IMR-90 (cell line): Measurements from ENCODE around the gene COL15A1. TPM values are rescaled to one million over a fixed set of nuclear protein-coding genes. Genes with fewer than 3 reads are reported as not detected.
A peak's percentile ranks its signal among the peaks of the same experiment; 100 is the strongest.

ENCODE experiments used
- ATAC-seq: fragments of 200-7000 bp; cut with Tn5 transposase; 2 replicates; pipeline ENCODE4 v1.9.1; 2020; ENCODE audit warnings: low read depth, mild to moderate bottlenecking, moderate library complexity
- BruUV-seq: library from RNA; stranded (reverse); fragments of 400-500 nt; replicated peaks from 2 replicates; lab custom pipeline; 2021; lab: Mats Ljungman, UMichigan
- CTCF ChIA-PET: fragments of 300-600 bp; formaldehyde crosslinking; extraction: SDS; loops from one replicate; lab custom pipeline; 2021; ENCODE audit warnings: antibody characterized with exemption; lab: Yijun Ruan, JAX
- POLR2A ChIA-PET: fragments of 300-600 bp; sonication (Branson Sonifier 250); formaldehyde crosslinking; loops from one replicate; lab custom pipeline; 2022; ENCODE audit warnings: antibody characterized with exemption; ENCODE audit not compliant: unreplicated experiment; lab: Charles Lee
- DNase-seq: peaks from one replicate; pipeline ENCODE4 v3.0.0; 2013
- H2AFZ ChIP-seq: replicated peaks from 2 replicates; pipeline ENCODE3; 2013; ENCODE audit warnings: low read length, mild to moderate bottlenecking; ENCODE audit not compliant: poor library complexity
- H2AK5ac ChIP-seq: 2 replicates; pipeline ENCODE4 v1.6.1; 2013; ENCODE audit warnings: low read depth, low read length, inconsistent platforms
- H2AK9ac ChIP-seq: replicated peaks from 2 replicates; pipeline ENCODE3; 2013; ENCODE audit warnings: mild to moderate bottlenecking, low read depth, low read length, moderate library complexity; ENCODE audit not compliant: poor library complexity
- H2BK120ac ChIP-seq: 2 replicates; pipeline ENCODE4 v1.6.1; 2013; ENCODE audit warnings: low read depth, low read length, inconsistent platforms
- H2BK15ac ChIP-seq: 3 replicates; pipeline ENCODE4 v1.6.1; 2013; ENCODE audit warnings: low read depth, low read length, inconsistent platforms
- H2BK20ac ChIP-seq: 2 replicates; pipeline ENCODE4 v1.6.1; 2013; ENCODE audit warnings: low read depth, mild to moderate bottlenecking, inconsistent platforms, low read length, moderate library complexity
- H2BK5ac ChIP-seq: 2 replicates; pipeline ENCODE4 v1.6.1; 2013; ENCODE audit warnings: mild to moderate bottlenecking, low read depth, low read length, inconsistent platforms; ENCODE audit not compliant: poor library complexity, severe bottlenecking
- H3K14ac ChIP-seq: replicated peaks from 2 replicates; pipeline ENCODE4 v1.6.1; 2013; ENCODE audit warnings: low read depth, low read length, inconsistent platforms
- H3K18ac ChIP-seq: 2 replicates; pipeline ENCODE4 v1.6.1; 2013; ENCODE audit warnings: low read depth, low read length, control low read depth
- H3K23ac ChIP-seq: 2 replicates; pipeline ENCODE4 v1.6.1; 2013; ENCODE audit warnings: low read depth, low read length, inconsistent platforms
- H3K27ac ChIP-seq: 2 replicates; pipeline ENCODE4 v1.5.1; 2013; ENCODE audit warnings: mild to moderate bottlenecking, control low read depth, low read length; ENCODE audit not compliant: insufficient read depth
- H3K27me3 ChIP-seq: 2 replicates; pipeline ENCODE4 v1.6.1; 2013; ENCODE audit warnings: low read length; ENCODE audit not compliant: control insufficient read depth, insufficient read depth
- H3K36me3 ChIP-seq: 2 replicates; pipeline ENCODE4 v1.6.1; 2013; ENCODE audit warnings: low read length, mixed read lengths; ENCODE audit not compliant: control insufficient read depth, insufficient read depth
- H3K4ac ChIP-seq: 2 replicates; pipeline ENCODE4 v1.6.1; 2013; ENCODE audit warnings: low read depth, low read length, inconsistent platforms
- H3K4me1 ChIP-seq: 2 replicates; pipeline ENCODE4 v1.6.1; 2013; ENCODE audit warnings: low read length, mixed read lengths; ENCODE audit not compliant: control insufficient read depth, insufficient read depth
- H3K4me2 ChIP-seq: 2 replicates; pipeline ENCODE4 v1.6.1; 2013; ENCODE audit warnings: low read depth, mild to moderate bottlenecking, control low read depth, low read length, moderate library complexity
- H3K4me3 ChIP-seq: 2 replicates; pipeline ENCODE4 v1.5.1; 2013; ENCODE audit warnings: low read depth, mild to moderate bottlenecking, control low read depth, low read length, moderate library complexity; ENCODE audit not compliant: insufficient read depth
- H3K56ac ChIP-seq: 2 replicates; pipeline ENCODE4 v1.6.1; 2013; ENCODE audit warnings: low read length, inconsistent platforms; ENCODE audit not compliant: insufficient read depth; ENCODE audit errors: extremely low read depth
- H3K79me1 ChIP-seq, 2 experiments: 2 replicates each; pipeline ENCODE4 v1.6.1; 2013; ENCODE audit warnings: low read length in 2 of 2, inconsistent platforms in 1 of 2, low read depth in 1 of 2
- H3K9ac ChIP-seq: 2 replicates; pipeline ENCODE4 v1.6.1; 2013; ENCODE audit warnings: low read depth, low read length, control low read depth
- H3K9me1 ChIP-seq: 2 replicates; pipeline ENCODE4 v1.6.1; 2013; ENCODE audit warnings: low read length, inconsistent platforms; ENCODE audit not compliant: insufficient read depth
- H3K9me3 ChIP-seq: 2 replicates; pipeline ENCODE4 v1.6.1; 2013; ENCODE audit warnings: low read length; ENCODE audit not compliant: control insufficient read depth, insufficient read depth
- H4K20me1 ChIP-seq: 2 replicates; pipeline ENCODE4 v1.6.1; 2013; ENCODE audit warnings: low read length, inconsistent platforms; ENCODE audit not compliant: insufficient read depth
- H4K5ac ChIP-seq: 2 replicates; pipeline ENCODE4 v1.6.1; 2013; ENCODE audit warnings: mild to moderate bottlenecking, low read depth, low read length, control low read depth
- H4K8ac ChIP-seq, 2 experiments: 2 replicates each; pipeline ENCODE4 v1.6.1; 2013; ENCODE audit warnings: low read depth in 2 of 2, low read length in 2 of 2, control low read depth in 1 of 2, inconsistent platforms in 1 of 2
- H4K91ac ChIP-seq: 2 replicates; pipeline ENCODE4 v1.6.1; 2013; ENCODE audit warnings: low read depth, low read length, inconsistent platforms; ENCODE audit not compliant: insufficient read depth
- BHLHE40 ChIP-seq: fragments of 150-350 bp; IDR thresholded peaks from 2 replicates; pipeline ENCODE4 v1.6.1; 2016; ENCODE audit warnings: mild to moderate bottlenecking, low read depth, low read length
- CEBPB ChIP-seq: IDR thresholded peaks from 2 replicates; pipeline ENCODE4 v1.6.1; 2012; ENCODE audit warnings: low read depth, low read length, improper control_type of control experiment
- MAZ ChIP-seq: IDR thresholded peaks from 2 replicates; pipeline ENCODE4 v1.6.1; 2012; ENCODE audit warnings: low read depth, mild to moderate bottlenecking, low read length, improper control_type of control experiment, moderate library complexity, borderline replicate concordance
- RCOR1 ChIP-seq: IDR thresholded peaks from 2 replicates; pipeline ENCODE4 v1.6.1; 2012; ENCODE audit warnings: mild to moderate bottlenecking, low read length, improper control_type of control experiment; ENCODE audit not compliant: insufficient replicate concordance
- RFX5 ChIP-seq: IDR thresholded peaks from 2 replicates; pipeline ENCODE4 v1.8.0; 2012; ENCODE audit warnings: low read depth, mild to moderate bottlenecking, low read length, moderate library complexity
- WGBS, 2 experiments: methylation state at CpG; one replicate each; pipeline versions ENCODE4 v1.1.5 to v1.1.7; 2013; ENCODE audit warnings: missing lambda C conversion rate in 2 of 2; ENCODE audit not compliant: insufficient read length in 1 of 2; ENCODE audit errors: extremely low coverage in 2 of 2; 5-methylcytosine and 5-hydroxymethylcytosine counted together
- dilution Hi-C: fragments of 300-500 bp; cut with HindIII; formaldehyde crosslinking; loops from one replicate; pipeline ENCODE4 v1.14.3; 2018; ENCODE audit warnings: low sequenced_read_pairs; ENCODE audit not compliant: unreplicated experiment
- in situ Hi-C: fragments of 300-500 bp; cut with MboI; formaldehyde crosslinking; loops from 3 replicates; pipeline ENCODE4 v1.14.3; 2019; ENCODE audit warnings: low sequenced_read_pairs, inconsistent platforms, mixed read lengths
- intact Hi-C: fragments of 100-400 bp; cut with micrococcal nuclease; formaldehyde crosslinking; loops from 2 replicates; pipeline ENCODE4 v1.10.0; 2022
- polyA plus RNA-seq, 3 experiments: library from polyadenylated mRNA; depleted of rRNA; stranded (reverse); fragments of >200 nt; gene quantifications; 2 replicates each; pipeline ENCODE4 v1.2.3, GENCODE V29; 2012; ENCODE audit warnings: low replicate concordance in 1 of 3
- total RNA-seq: library from RNA; depleted of rRNA; stranded (reverse); fragments of >200 nt; gene quantifications from 2 replicates; pipeline ENCODE4 v1.2.3, GENCODE V29; 2012
- TF ChIP-seq, protein P1 (sequence below): fragments of 150-350 bp; IDR thresholded peaks from 2 replicates; pipeline ENCODE4 v1.6.1; 2017; ENCODE audit warnings: mild to moderate bottlenecking, antibody characterized with exemption, low read length, low read depth

Gene COL15A1
- total and polyA plus RNA-seq, 2 of the 4 experiments (the other 2 are of a cell fraction): 2.2 to 3.7 TPM

- WGBS, 2 experiments: no CpG with 5 or more reads among the region's 4 CpGs
- Histone ChIP-seq H3K9me3 (no peaks in the 10 kb centered on the region), H3K27ac (no peak overlapping the region), H3K79me1 (peaks cover 6 to 11% of the 10 kb centered on the region in 2 experiments; a peak in 3 of 4 replicates), H3K9me1 (peaks cover 24% of the 10 kb centered on the region), H4K91ac (no peak overlapping the region), H2BK20ac (peak overlapping the region; percentile 38; the same call in 1 of the 2 replicates), H3K4me3 (no peak overlapping the region), H4K20me1 (no peaks in the 10 kb centered on the region), H2BK5ac (no peak overlapping the region), H3K4me2 (no peak overlapping the region), H3K23ac (no peak overlapping the region), H2BK120ac (peak overlapping the region; percentile 44; the same call in 1 of the 2 replicates), H3K4ac (peak overlapping the region; percentile 26; the same call in 1 of the 2 replicates), H3K27me3 (no peaks in the 10 kb centered on the region), H4K5ac (peak overlapping the region; percentile 25; the same call in 1 of the 2 replicates), H3K36me3 (peaks cover 24% of the 10 kb centered on the region; the same call in 1 of the 2 replicates), H3K56ac (no peak overlapping the region), H2BK15ac (no peak overlapping the region), H4K8ac (no peak overlapping the region; a peak in 1 of 4 replicates), H2AK5ac (peak overlapping the region; percentile 45), H3K14ac (no peak overlapping the region; the same call in 1 of the 2 replicates), H3K18ac (peak overlapping the region; percentile 17; the same call in 1 of the 2 replicates), H3K9ac (no peak overlapping the region), H2AFZ (no peak overlapping the region), H2AK9ac (no peak overlapping the region), H3K4me1 (peaks cover 24% of the 10 kb centered on the region)
- dilution Hi-C loops (no loop called here), intact Hi-C loops (no loop called here), in situ Hi-C loops (no loop called here)
- ChIA-PET CTCF (no interaction called here), POLR2A (no interaction called here)
- no peak for DNase-seq
- ATAC-seq: no peak
- BruUV-seq: no TSS peak
- TF ChIP-seq BHLHE40 (no peak), RFX5 (no peak), MAZ (no peak), CEBPB (no peak), RCOR1 (no peak)
- TF ChIP-seq, protein P1, sequence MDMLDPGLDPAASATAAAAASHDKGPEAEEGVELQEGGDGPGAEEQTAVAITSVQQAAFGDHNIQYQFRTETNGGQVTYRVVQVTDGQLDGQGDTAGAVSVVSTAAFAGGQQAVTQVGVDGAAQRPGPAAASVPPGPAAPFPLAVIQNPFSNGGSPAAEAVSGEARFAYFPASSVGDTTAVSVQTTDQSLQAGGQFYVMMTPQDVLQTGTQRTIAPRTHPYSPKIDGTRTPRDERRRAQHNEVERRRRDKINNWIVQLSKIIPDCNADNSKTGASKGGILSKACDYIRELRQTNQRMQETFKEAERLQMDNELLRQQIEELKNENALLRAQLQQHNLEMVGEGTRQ: no peak
Observed at GRCh38 chr9:99035313-99035712, 91.6 kb downstream of the COL15A1 start.
